ENCODE measurements around the gene RASAL2. TPM values are rescaled to one million over a fixed set of nuclear protein-coding genes. Genes with fewer than 3 reads are reported as not detected.

Gene RASAL2
- total and polyA plus RNA-seq, 2 of the 4 experiments (the other 2 are of a cell fraction), result 13.1 to 20.6 TPM

GRCh38 chr1:178278916-178279686, 185.2 kb downstream of the RASAL2 start:
- TF ChIP-seq MAZ (IDR thresholded peaks at IDR 0.05; ENCODE audit: borderline replicate concordance, low read depth, low read length), result no peak
- TF ChIP-seq RAD21 (IDR thresholded peaks at IDR 0.05; ENCODE audit: low read length), result no peak
- no peak for TF ChIP-seq RCOR1 (IDR thresholded peaks at IDR 0.05; ENCODE audit: insufficient replicate concordance, low read length)
- no peak for TF ChIP-seq CHD1 (IDR thresholded peaks at IDR 0.05; ENCODE audit: low read depth, low read length)
- no peak for TF ChIP-seq FOS (IDR thresholded peaks at IDR 0.05; ENCODE audit: low read depth, low read length)
- TF ChIP-seq, protein P1, sequence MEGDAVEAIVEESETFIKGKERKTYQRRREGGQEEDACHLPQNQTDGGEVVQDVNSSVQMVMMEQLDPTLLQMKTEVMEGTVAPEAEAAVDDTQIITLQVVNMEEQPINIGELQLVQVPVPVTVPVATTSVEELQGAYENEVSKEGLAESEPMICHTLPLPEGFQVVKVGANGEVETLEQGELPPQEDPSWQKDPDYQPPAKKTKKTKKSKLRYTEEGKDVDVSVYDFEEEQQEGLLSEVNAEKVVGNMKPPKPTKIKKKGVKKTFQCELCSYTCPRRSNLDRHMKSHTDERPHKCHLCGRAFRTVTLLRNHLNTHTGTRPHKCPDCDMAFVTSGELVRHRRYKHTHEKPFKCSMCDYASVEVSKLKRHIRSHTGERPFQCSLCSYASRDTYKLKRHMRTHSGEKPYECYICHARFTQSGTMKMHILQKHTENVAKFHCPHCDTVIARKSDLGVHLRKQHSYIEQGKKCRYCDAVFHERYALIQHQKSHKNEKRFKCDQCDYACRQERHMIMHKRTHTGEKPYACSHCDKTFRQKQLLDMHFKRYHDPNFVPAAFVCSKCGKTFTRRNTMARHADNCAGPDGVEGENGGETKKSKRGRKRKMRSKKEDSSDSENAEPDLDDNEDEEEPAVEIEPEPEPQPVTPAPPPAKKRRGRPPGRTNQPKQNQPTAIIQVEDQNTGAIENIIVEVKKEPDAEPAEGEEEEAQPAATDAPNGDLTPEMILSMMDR (conservative IDR thresholded peaks at IDR 0.05; ENCODE audit: low read depth, low read length), result no peak
- no peak for TF ChIP-seq CEBPB (IDR thresholded peaks at IDR 0.05; ENCODE audit: low read depth, low read length)
- no peak for TF ChIP-seq NFE2L2 (IDR thresholded peaks at IDR 0.05; ENCODE audit: low read depth, low read length)
- no peak for TF ChIP-seq POLR2A (IDR thresholded peaks at IDR 0.05; ENCODE audit: low read depth, low read length)
- no peak for TF ChIP-seq BHLHE40 (IDR thresholded peaks at IDR 0.05; ENCODE audit: low read depth, low read length)
- TF ChIP-seq RFX5 (IDR thresholded peaks at IDR 0.05; ENCODE audit: low read depth, low read length), result no peak
- TF ChIP-seq MAFK (IDR thresholded peaks at IDR 0.05; ENCODE audit: low read depth, low read length), result no peak
- Histone ChIP-seq H2AK9ac (replicated peaks; ENCODE audit: low read depth, low read length, poor library complexity) (no peak overlapping the region), H3K4me1 (ENCODE audit: control insufficient read depth, insufficient read depth, low read length) (peaks cover 15% of the 10 kb centered on the region), H2AK5ac (ENCODE audit: low read depth, low read length) (no peak overlapping the region), H2BK20ac (ENCODE audit: low read depth, low read length) (no peak overlapping the region), H3K4ac (ENCODE audit: low read depth, low read length) (no peak overlapping the region), H3K9me3 (ENCODE audit: control insufficient read depth, insufficient read depth, low read length) (no peaks in the 10 kb centered on the region), H4K20me1 (ENCODE audit: insufficient read depth, low read length) (no peaks in the 10 kb centered on the region), H4K91ac (ENCODE audit: insufficient read depth, low read depth, low read length) (no peak overlapping the region), H3K79me1 (ENCODE audit: low read depth in 1 of 2, low read length in 2 of 2) (peaks cover 17 to 20% of the 10 kb centered on the region in 2 experiments; a peak in 3 of 4 replicates), H3K56ac (ENCODE audit: extremely low read depth, insufficient read depth, low read length) (no peak overlapping the region), H3K27ac (ENCODE audit: insufficient read depth, low read length) (no peak overlapping the region), H3K36me3 (ENCODE audit: control insufficient read depth, insufficient read depth, low read length) (no peaks in the 10 kb centered on the region), H3K9me1 (ENCODE audit: insufficient read depth, low read length) (peaks cover 5% of the 10 kb centered on the region; the same call in 1 of the 2 replicates), H2BK120ac (ENCODE audit: low read depth, low read length) (no peak overlapping the region), H3K4me2 (ENCODE audit: low read depth, low read length) (no peak overlapping the region), H3K27me3 (ENCODE audit: control insufficient read depth, insufficient read depth, low read length) (no peaks in the 10 kb centered on the region), H3K23ac (ENCODE audit: low read depth, low read length) (no peak overlapping the region), H3K14ac (replicated peaks; ENCODE audit: low read depth, low read length) (no peak overlapping the region; the same call in 1 of the 2 replicates), H2AFZ (replicated peaks; ENCODE audit: low read length, poor library complexity) (no peak overlapping the region), H4K5ac (ENCODE audit: low read depth, low read length) (no peak overlapping the region; the same call in 1 of the 2 replicates), H3K4me3 (ENCODE audit: insufficient read depth, low read depth, low read length) (no peak overlapping the region), H4K8ac (ENCODE audit: low read depth in 2 of 2, low read length in 2 of 2) (peak overlapping the region in 1 of 2 experiments; percentile 47; a peak in 1 of 4 replicates), H3K18ac (ENCODE audit: low read depth, low read length) (no peak overlapping the region), H2BK5ac (ENCODE audit: low read depth, low read length, poor library complexity, severe bottlenecking) (peak overlapping the region; percentile 7), H2BK15ac (ENCODE audit: low read depth, low read length) (no peak overlapping the region), H3K9ac (ENCODE audit: low read depth, low read length) (no peak overlapping the region)
- intact Hi-C loops (cut with micrococcal nuclease) (loop anchor here (5.0 to 10.0 kb wide), 2 partner anchors 37 to 1384 kb away; no protein-coding TSS in a partner anchor), in situ Hi-C loops (cut with MboI; ENCODE audit: low sequenced_read_pairs) (loop anchor here (10.0 kb wide), 1 partner anchor 174 kb away; no protein-coding TSS in a partner anchor), dilution Hi-C loops (cut with HindIII; ENCODE audit: low sequenced_read_pairs, unreplicated experiment) (loop anchor here (25.0 kb wide), 1 partner anchor 242 kb away; no protein-coding TSS in a partner anchor)
- no CpG with 5 or more reads among the region's 1 CpG for WGBS, 2 experiments (ENCODE audit: extremely low coverage in 2 of 2, insufficient read length in 1 of 2)
- no TSS peak for BruUV-seq (replicated peaks)
- ChIA-PET CTCF (no interaction called here), POLR2A (ENCODE audit: unreplicated experiment) (no interaction called here)
- no peak for DNase-seq
- ATAC-seq (ENCODE audit: low read depth), result no peak
